Muscle of arm (tissue), 12 donors: ENCODE data around the gene CCDC92B. TPM values are rescaled to one million over a fixed set of nuclear protein-coding genes. Genes with fewer than 3 reads are reported as not detected.
"Not testable (repeated sequence)": the region's sequence is repeated elsewhere in the genome, so short reads cannot be mapped to it uniquely, and the experiment has no call there.

Experiments
- DNase-seq: peaks from one replicate; pipeline ENCODE4 v3.0.0-alpha.2; 2013
- polyA plus RNA-seq, 12 donors: library from polyadenylated mRNA; unstranded; fragments of 120-200 nt; gene quantifications; one replicate each; pipeline ENCODE4 v1.2.1, GENCODE V29; 2013; ENCODE audit not compliant: insufficient read length in 12 of 12

CCDC92B gene
- polyA plus RNA-seq, 12 donors = 0.09 to 0.47 (median 0.16) TPM; not detected in 3

DNA sequence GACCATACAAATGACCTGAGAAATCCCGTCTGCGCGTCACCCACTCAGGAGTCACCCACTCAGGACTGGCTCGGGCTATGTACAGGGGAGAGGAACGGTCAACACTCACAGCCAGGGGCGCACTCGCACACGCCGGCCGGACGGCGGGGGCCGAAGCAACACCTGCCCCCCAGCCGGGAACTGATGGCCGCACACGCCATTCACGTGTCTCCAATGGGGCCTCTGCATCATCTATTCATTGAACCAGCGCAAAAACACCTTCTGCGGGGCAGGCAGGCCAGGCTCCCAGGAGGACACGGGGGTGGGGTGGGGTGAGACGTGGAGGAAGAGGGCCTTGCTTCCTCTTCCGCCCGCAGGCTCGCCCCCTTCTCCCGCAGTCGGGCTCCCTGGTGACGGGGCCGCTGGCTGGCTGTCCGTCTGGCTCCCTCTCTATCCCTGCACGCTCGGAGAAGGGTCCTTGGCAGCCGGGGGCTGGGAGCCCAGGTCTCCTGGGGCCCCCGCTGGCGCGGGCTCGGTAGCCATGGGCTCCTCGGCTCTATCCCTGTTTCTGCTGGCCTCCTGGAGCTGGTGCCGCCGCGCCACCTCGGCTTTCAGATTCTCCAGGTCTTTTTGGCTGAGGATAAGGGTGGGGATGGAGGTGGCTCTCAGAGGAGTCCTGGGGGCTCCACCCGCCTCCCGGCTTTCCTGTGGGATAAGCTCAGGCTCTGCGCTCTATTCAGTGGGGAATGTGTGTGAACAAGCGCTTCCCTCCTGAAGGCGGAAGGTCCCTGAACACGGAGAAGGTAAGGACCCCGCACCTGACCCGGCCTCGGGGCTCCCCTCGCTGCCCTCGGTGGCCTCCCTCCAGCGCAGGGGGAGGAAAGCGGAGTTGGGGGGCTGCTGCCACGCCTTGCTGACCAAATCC, 59.0 kb downstream of the CCDC92B start:
- DNase-seq = no peak

- DNase-seq = no peak
Measured at GRCh38 chr17:2689411-2690164, 59.9 kb downstream of the CCDC92B start.

DNA sequence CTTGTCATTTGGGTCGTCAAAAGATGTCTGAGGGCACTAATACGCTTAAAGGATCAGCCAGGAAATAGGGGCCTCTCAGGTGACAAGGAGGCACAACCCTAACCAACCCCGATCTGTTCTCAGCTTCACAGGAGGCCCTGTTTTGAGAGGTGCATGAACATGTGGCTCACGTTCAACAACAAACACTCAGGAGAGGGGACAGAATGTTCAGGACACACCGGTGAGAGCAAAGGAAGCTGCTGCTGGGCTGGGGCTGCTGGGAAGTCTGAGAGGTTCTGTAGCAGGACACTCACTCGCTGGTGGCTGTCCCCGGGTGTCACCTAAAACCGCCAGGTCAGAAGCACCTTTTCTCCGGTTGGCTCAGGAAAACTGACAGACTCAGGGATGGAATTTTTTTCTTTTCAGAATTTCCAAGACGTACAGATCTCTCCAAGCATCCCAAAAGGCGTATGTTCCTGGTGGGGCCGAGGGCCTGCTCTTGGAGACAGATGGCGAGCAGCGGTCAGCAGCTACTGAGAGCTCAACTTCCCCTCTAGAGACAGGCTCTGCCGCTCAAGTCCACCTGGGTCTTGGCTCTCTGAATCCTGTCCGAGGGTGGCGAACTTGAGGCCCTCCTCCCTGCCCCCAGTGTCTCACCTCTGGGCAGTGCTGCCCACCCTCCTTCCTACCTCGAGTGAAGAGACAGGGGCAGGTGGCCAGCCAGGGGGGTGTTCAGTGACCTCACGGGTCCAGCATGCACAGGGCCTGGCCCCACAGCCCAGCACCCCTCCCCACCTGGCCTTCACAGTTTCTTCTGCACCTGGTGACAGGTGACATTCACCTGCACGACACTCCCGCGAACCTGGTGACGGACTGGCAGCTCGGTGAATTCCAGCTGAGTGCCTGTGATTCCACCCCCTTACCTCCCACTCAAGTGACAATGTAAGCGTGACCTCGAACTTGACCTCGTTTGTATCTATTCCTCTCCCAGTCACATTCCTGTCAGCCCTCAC, 60.8 kb downstream of the CCDC92B start:
- DNase-seq = no peak

DNA sequence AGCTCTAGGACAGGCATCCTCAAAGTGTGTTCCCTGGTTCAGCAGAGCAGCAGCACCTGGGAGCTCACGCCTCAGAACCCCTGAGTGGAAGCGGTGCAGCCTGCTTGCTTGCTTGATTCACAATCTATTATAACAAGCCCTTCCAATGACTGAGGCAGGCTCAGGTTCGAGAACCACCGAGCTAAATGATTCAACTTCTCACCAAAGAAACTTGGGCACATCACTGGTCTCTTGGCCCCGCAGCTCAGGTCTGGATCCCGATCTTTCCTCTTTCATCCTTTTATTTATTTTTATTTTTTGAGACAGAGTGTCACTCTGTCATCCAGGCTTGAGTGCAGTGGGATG, 62.4 kb downstream of the CCDC92B start:
- DNase-seq = no peak

DNA sequence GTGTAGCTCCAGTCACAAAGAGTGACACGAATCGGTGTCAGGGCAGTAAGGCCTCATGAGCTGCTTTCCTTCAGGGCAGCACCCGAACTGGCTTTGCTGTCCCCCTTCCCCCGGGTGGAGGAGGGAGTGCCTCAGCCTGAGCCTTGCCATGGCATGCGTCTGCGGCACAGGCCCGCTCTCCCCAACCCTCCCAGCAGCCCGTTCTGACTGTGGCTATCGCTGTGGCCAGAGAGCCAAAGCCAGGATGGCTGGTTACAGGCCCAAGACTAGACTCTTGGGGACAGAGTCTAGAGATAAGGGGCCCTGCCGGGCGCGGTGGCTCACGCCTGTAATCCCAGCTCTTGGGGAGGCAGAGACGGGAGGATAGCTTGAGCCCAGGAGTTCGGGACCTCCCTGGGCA, 63.8 kb downstream of the CCDC92B start:
- no peak for DNase-seq

GRCh38 chr17:2684549-2684948, 64.9 kb downstream of the CCDC92B start:
- no peak for DNase-seq

- no peak for DNase-seq
Measured at GRCh38 chr17:2683912-2684311, 65.5 kb downstream of the CCDC92B start.

DNA sequence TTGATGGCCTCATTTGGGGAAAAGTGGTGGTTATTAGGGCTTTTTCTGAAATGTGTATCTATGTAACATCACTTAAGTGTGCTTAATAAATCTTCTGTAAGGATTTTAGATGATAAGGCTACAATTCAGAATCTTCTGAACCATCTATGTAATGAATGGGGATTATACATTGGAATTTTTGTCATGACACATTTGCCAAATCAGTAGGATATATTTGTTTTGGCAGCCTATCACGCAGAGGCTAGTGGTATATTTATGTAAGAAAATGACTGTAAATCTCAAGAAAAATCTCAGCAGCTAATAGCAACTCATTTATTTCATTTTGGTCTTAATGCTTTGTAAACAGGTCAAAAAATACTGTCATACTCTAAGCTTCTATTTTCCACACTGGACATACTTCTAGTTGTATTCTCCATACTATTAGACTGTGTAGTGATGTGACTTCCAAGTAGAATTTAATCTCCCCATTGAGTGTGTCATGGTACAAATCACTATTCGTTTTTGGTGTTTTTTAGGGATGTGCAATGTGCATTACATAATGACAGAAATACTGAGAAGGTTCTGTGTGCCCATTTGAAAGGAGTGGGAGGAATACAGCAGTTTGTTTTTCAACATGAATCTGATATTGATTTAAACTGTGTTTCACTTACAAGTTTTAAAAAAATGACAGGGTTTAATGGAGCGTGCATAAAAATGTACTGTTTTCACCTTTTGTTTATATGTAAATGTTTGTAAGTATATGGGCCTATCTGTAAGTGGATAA, 67.1 kb downstream of the CCDC92B start:
- DNase-seq = no peak

DNA sequence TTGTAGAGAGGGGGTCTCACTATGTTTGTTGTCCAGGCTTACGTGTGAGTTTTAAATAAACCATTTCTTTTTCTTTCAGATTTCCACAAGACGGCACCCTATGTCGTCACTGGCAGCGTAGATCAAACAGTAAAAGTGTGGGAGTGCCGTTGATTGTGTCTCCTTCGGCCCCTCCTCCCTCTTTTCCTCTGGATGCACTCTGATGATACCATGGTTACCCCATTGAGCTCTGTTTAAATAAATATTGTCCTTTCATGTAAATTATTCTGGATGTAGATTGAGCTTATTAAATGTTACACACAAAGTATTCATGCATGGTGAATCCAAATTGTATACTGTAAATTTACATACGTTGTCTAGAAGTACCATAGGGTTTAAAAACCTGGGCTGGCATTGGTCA, 67.8 kb downstream of the CCDC92B start:
- no peak for DNase-seq

- DNase-seq = no peak
Measured at GRCh38 chr17:2680961-2681360, 68.5 kb downstream of the CCDC92B start.

GRCh38 chr17:2679247-2679646, 70.2 kb downstream of the CCDC92B start:
- DNase-seq = not testable (repeated sequence)

Other genes starting within 250 kb of the CCDC92B start
- gene METTL16, start 237.8 kb downstream of the CCDC92B start, polyA plus RNA-seq = 10 to 100 TPM; 10.8 to 74.4 (median 23.7) TPM
- gene PAFAH1B1, start 156.0 kb downstream of the CCDC92B start, polyA plus RNA-seq = 100 to 1,000 TPM in 8 of 12 donors, 10 to 100 TPM in 3, not detected in 1; 70.3 to 131 (median 108) TPM
- gene CLUH, start 37.9 kb downstream of the CCDC92B start, polyA plus RNA-seq = 10 to 100 TPM in 11 of 12 donors, not detected in 1; 32.6 to 57.7 (median 38.1) TPM
- 1 to 10 TPM in 11 of 12 donors, not detected in 1; 1.4 to 7.8 (median 2.6) TPM for gene RAP1GAP2, start 46.8 kb upstream of the CCDC92B start, polyA plus RNA-seq